Measurements from ENCODE around the gene B3GAT2. TPM values are rescaled to one million over a fixed set of nuclear protein-coding genes. Genes with fewer than 3 reads are reported as not detected.

B3GAT2 gene
- total and polyA plus RNA-seq, 2 donors (not counting 1 experiment from before 2014, with no cell fraction given): not detected

- Histone ChIP-seq H2AFZ (ENCODE audit: insufficient read depth, low read depth, low read length, poor library complexity, severe bottlenecking) (no peak overlapping the region), H3K79me2 (ENCODE audit: control insufficient read depth, insufficient read depth, low read length) (no peaks in the 10 kb centered on the region), H4K20me1 (ENCODE audit: control insufficient read depth, insufficient read depth, low read length, poor library complexity, severe bottlenecking) (no peaks in the 10 kb centered on the region), H3K4me2 (replicated peaks; ENCODE audit: low read depth, low read length, poor library complexity, severe bottlenecking) (no peak overlapping the region), H3K4me1 (ENCODE audit: control insufficient read depth in 2 of 2, insufficient read depth in 2 of 2, low read length in 2 of 2) (no peaks in the 10 kb centered on the region), H3K9ac (ENCODE audit: low read length) (no peak overlapping the region), H3K27me3 (replicated peaks in 1 of 4; ENCODE audit: control extremely low read depth in 1 of 4, control insufficient read depth in 3 of 4, insufficient read depth in 4 of 4, low read length in 3 of 4) (no peaks in the 10 kb centered on the region), H3K9me3 (ENCODE audit: control extremely low read depth in 1 of 3, control insufficient read depth in 2 of 3, insufficient read depth in 1 of 3, low read length in 2 of 3) (no peaks in the 10 kb centered on the region), H3K27ac (ENCODE audit: low read length in 2 of 2) (no peak overlapping the region), H3K4me3 (ENCODE audit: control extremely low read depth in 1 of 5, extremely low read depth in 1 of 5, insufficient read depth in 1 of 5, low read depth in 2 of 5, low read length in 4 of 5) (no peak overlapping the region), H3K36me3 (replicated peaks in 1 of 2; ENCODE audit: control extremely low read depth in 1 of 2, control insufficient read depth in 1 of 2, extremely low read depth in 1 of 2, insufficient read depth in 2 of 2, low read length in 1 of 2) (no peaks in the 10 kb centered on the region)
- intact Hi-C loops (cut with micrococcal nuclease): no loop called here
- ChIA-PET POLR2A (no interaction called here), CTCF (no interaction called here)
- no peak overlapping the region for H3K27ac Mint-ChIP-seq
- no CpG with 5 or more reads among the region's 3 CpGs for WGBS (ENCODE audit: insufficient coverage)
- no peak overlapping the region for H3K4me3 Mint-ChIP-seq
- TF ChIP-seq EZH2 (IDR thresholded peaks at IDR 0.05; ENCODE audit: borderline replicate concordance, insufficient read depth, low read depth, low read length, poor library complexity, severe bottlenecking): no peak
- no peak for TF ChIP-seq CTCF (IDR thresholded peaks at IDR 0.05)
- H3K4me1 Mint-ChIP-seq: no peaks in the 10 kb centered on the region
- H3K27me3 Mint-ChIP-seq: peaks cover 14% of the 10 kb centered on the region
- H3K9me3 Mint-ChIP-seq (ENCODE audit: insufficient read depth): no peaks in the 10 kb centered on the region
- DNase-seq (no peak), ATAC-seq (ENCODE audit: low read depth) (no peak)
Observed at GRCh38 chr6:70933853-70934252, 23.0 kb downstream of the B3GAT2 start.

GRCh38 chr6:70905742-70906141 is 51.1 kb downstream of the B3GAT2 start:
- DNase-seq (no peak), ATAC-seq (ENCODE audit: low read depth) (no peak)
- no peaks in the 10 kb centered on the region for H3K4me1 ChIP-seq (ENCODE audit: control insufficient read depth in 2 of 2, insufficient read depth in 2 of 2, low read length in 2 of 2)
- TF ChIP-seq CTCF (IDR thresholded peaks at IDR 0.05) (no peak), EZH2 (IDR thresholded peaks at IDR 0.05; ENCODE audit: borderline replicate concordance, insufficient read depth, low read depth, low read length, poor library complexity, severe bottlenecking) (no peak)
- H3K4me2 ChIP-seq (replicated peaks; ENCODE audit: low read depth, low read length, poor library complexity, severe bottlenecking): no peak overlapping the region
- H4K20me1 ChIP-seq (ENCODE audit: control insufficient read depth, insufficient read depth, low read length, poor library complexity, severe bottlenecking): no peaks in the 10 kb centered on the region
- peaks cover 17% of the 10 kb centered on the region for H3K27me3 Mint-ChIP-seq
- no peak overlapping the region for H3K4me3 Mint-ChIP-seq
- H3K9me3 Mint-ChIP-seq (ENCODE audit: insufficient read depth): no peaks in the 10 kb centered on the region
- no peaks in the 10 kb centered on the region for H3K36me3 ChIP-seq (replicated peaks in 1 of 2; ENCODE audit: control extremely low read depth in 1 of 2, control insufficient read depth in 1 of 2, extremely low read depth in 1 of 2, insufficient read depth in 2 of 2, low read length in 1 of 2)
- intact Hi-C loops (cut with micrococcal nuclease): no loop called here
- no peak overlapping the region for H3K9ac ChIP-seq (ENCODE audit: low read length)
- H3K9me3 ChIP-seq (ENCODE audit: control extremely low read depth in 1 of 3, control insufficient read depth in 2 of 3, insufficient read depth in 1 of 3, low read length in 2 of 3): no peaks in the 10 kb centered on the region
- no peak overlapping the region for H3K27ac ChIP-seq (ENCODE audit: low read length in 2 of 2)
- H3K4me3 ChIP-seq (ENCODE audit: control extremely low read depth in 1 of 5, extremely low read depth in 1 of 5, insufficient read depth in 1 of 5, low read depth in 2 of 5, low read length in 4 of 5): no peak overlapping the region
- no peaks in the 10 kb centered on the region for H3K79me2 ChIP-seq (ENCODE audit: control insufficient read depth, insufficient read depth, low read length)
- ChIA-PET CTCF (interaction anchor here (2.0 kb wide), 1 partner anchor 22 kb away, joined by 7 read pairs; no protein-coding TSS in a partner anchor), POLR2A (no interaction called here)
- H3K4me1 Mint-ChIP-seq: no peaks in the 10 kb centered on the region
- H3K27ac Mint-ChIP-seq: no peak overlapping the region
- H3K27me3 ChIP-seq (replicated peaks in 1 of 4; ENCODE audit: control extremely low read depth in 1 of 4, control insufficient read depth in 3 of 4, insufficient read depth in 4 of 4, low read length in 3 of 4): peaks cover 0 to 4% (median 0%) of the 10 kb centered on the region in 4 experiments
- WGBS (ENCODE audit: insufficient coverage): no CpG with 5 or more reads among the region's 1 CpG
- H2AFZ ChIP-seq (ENCODE audit: insufficient read depth, low read depth, low read length, poor library complexity, severe bottlenecking): no peak overlapping the region

Measured in B cell (primary cell).